ENCODE results near the gene TMEM273.

- TF ChIP-seq, protein P1, sequence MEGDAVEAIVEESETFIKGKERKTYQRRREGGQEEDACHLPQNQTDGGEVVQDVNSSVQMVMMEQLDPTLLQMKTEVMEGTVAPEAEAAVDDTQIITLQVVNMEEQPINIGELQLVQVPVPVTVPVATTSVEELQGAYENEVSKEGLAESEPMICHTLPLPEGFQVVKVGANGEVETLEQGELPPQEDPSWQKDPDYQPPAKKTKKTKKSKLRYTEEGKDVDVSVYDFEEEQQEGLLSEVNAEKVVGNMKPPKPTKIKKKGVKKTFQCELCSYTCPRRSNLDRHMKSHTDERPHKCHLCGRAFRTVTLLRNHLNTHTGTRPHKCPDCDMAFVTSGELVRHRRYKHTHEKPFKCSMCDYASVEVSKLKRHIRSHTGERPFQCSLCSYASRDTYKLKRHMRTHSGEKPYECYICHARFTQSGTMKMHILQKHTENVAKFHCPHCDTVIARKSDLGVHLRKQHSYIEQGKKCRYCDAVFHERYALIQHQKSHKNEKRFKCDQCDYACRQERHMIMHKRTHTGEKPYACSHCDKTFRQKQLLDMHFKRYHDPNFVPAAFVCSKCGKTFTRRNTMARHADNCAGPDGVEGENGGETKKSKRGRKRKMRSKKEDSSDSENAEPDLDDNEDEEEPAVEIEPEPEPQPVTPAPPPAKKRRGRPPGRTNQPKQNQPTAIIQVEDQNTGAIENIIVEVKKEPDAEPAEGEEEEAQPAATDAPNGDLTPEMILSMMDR (conservative IDR thresholded peaks at IDR 0.05 in 1 of 2, IDR thresholded peaks at IDR 0.05 in 1 of 2; ENCODE audit: low read depth in 1 of 2, low read length in 2 of 2) = no peak
- TF ChIP-seq EZH2 (IDR thresholded peaks at IDR 0.05; ENCODE audit: low read length, missing control alignments) = no peak
Observed at GRCh38 chr10:49194212-49194920, 6.2 kb upstream of the TMEM273 start.
